GM21786 (cell line): Measurements from ENCODE around the gene RSPH6A.

Source experiments
- ATAC-seq: cut with Tn5 transposase; IDR thresholded peaks from one replicate; pipeline ENCODE4 v1.9.1; 2021; ENCODE audit not compliant: unreplicated experiment

Gene RSPH6A

DNA sequence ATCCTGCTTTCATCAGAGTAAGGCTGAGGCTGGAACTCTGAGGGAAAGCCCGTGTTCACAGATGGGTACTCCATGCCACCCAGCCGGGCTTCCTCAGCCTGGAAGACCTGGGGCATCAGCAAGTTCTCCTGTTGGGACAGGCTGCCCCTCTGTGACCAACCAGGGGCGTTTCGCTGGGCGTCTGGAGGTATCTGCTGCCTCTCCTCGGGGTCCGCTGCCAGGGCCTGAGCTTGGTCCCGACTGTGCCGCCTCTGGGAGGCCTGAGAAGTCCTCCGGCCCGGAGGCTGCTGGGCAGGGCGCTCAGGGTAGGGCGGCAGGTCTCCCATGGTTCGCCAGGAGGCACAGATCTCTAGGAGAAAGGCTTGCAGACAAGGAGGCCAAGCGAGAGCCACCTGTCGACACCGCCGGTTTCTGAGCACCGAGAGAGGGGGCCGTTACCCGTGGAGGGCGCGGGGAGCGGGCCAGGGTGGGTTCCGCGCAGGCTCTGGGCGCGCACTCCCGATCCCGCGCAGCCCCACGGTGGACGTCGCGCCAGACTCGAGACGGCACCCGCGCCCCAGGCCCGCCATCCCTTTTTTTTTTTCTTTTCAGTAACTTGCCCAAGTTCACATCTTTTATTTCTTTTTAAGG is at the start of gene RSPH6A:
RSPH6A (minus strand) TSS at position 458 of the 630 bp plus-strand sequence; CDS start at position 326, 132 bp downstream.
- no peak for ATAC-seq

DNA sequence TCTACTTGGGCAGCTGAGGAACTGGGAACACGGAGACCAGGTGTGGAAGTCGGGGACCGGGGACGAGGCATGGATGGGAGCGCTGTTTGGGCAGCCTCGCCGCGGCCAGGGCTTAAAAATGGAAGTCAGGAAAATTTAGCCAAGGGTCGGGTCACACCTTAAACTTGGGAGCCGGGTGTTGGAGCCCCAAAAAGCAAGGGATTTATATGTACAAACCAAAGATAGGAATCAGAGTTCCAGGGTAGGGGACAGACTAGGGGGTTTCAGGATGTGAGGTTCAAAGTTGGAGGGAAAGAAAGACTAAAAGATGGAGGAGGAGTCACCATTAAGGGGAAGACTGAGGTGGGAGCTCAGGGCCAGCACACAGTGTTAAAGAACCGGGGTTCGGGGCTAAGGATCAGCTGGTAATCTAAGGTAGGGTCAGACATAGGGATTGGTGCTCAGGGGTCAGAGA is 49.5 kb upstream of the RSPH6A start:
- ATAC-seq = no peak

DNA sequence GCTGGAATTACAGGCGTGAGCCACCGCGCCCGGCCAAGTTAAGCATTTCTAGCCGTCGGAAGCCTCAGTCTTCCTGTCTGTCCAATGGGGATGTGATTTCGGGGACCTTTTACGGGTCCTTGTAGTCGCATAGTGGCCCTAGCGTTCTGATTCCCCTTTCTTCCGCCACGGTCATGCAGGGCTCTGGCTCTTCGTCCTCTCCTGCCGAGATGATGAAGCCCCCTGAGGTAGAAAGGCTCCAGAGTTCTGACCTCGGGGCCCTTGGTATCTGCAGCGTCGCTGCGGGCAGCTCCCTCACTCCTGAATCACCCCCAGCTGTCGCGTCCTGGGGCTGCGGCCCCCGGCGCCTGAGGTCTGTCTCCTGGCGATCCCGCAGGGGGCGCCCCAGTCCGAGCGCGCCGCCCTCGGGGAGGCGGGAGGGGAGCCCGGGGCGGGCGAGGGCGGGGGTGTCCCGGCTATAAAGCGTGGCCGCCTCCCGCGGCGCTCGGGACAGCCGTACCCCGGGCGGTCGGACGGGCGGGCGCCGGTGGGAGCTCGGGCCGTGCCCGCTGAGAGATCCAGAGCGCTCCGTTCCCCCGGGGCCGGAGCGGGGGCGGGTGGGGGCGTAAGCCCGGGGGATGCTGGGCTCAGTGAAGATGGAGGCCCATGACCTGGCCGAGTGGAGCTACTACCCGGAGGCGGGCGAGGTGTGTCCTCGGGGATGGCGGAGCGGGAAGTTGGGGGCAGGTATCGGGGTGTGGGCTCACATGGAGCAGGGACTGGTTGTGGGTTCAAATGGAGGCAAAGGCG is 48.9 kb upstream of the RSPH6A start, which contains the start of gene FOXA3:
FOXA3 (plus strand) TSS at position 487 of the 789 bp plus-strand sequence; CDS start at position 618, 131 bp downstream.
- no peak for ATAC-seq

DNA sequence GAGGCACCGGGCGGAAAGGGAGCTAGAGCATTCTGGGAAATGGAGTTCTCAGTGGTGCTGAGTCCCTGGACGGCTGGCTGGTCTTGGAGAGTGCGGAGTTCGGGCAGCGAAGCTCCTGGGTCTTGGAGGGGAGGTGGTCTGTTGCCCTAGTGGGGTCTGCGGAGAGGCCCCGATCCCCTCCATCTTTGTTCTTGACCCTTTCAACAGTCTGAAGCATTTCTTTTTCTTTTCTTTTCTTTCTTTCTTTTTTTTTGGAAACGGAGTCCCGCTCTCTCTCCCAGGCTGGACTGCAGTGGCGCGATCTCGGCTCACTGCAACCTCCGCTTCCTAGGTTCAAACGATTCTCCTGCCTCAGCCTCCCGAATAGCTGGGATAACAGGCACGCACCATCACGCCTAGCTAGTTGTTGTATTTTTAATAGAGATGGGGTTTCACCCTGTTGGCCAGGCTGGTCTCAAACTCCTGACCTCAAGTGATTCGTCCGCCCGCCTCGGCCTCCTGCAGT is 48.3 kb upstream of the RSPH6A start:
- no peak for ATAC-seq

DNA sequence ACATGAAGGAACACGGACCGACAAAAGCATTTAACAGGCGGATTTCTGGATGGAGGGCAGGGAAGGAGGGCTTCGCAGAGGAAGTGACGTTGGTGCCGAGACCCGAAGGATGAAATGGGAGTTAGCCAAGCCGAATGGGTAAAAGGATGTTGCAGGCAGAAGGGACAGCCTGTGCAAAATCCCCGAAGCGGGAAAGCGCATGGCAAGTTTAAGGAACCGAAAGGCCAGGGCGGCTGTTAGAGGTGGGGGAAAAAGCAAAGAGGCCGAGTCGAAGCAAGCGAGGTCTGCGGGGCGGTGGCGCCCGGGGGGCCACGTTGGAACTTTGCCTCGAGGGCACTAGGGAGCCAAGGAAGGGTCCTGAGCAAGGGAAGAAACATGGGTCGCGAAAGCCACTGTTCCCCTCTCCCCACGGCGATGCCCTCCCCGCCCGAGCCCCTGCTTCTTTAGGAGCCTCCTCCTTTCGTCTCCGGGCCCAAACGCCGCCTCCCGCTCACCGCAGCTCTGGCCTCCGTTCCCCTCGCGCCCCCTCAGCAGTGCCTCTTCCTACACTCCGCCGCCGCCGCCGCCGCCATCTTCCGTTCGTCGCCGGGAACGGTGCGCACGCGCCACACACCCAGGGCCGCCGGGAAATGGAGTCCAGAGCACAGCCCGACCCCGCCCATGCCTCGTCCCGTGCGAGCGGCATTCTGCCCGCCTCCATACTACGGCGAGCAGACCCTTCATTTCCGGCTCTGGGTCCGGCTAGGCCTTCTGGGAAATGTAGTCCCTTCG is 47.6 kb upstream of the RSPH6A start, which contains the start of gene SYMPK:
SYMPK (minus strand) TSS at position 584 of the 771 bp plus-strand sequence. CDS start 8,652 bp downstream, outside the sequence.
- peak; percentile 80 for ATAC-seq

DNA sequence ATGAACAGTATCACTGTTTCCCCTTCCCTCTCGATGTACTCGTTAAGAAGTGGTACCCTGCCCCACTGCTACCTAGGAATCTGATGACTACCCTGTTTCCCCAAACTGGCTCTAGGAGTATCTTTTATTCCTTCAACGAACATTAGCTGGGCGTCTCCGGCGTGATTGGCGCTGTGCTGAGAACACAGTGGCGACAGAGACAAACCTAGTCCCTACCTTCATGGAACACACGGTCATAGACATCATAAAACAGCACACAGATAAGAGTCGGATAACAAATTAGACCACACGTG is 47.1 kb upstream of the RSPH6A start:
- no peak for ATAC-seq

DNA sequence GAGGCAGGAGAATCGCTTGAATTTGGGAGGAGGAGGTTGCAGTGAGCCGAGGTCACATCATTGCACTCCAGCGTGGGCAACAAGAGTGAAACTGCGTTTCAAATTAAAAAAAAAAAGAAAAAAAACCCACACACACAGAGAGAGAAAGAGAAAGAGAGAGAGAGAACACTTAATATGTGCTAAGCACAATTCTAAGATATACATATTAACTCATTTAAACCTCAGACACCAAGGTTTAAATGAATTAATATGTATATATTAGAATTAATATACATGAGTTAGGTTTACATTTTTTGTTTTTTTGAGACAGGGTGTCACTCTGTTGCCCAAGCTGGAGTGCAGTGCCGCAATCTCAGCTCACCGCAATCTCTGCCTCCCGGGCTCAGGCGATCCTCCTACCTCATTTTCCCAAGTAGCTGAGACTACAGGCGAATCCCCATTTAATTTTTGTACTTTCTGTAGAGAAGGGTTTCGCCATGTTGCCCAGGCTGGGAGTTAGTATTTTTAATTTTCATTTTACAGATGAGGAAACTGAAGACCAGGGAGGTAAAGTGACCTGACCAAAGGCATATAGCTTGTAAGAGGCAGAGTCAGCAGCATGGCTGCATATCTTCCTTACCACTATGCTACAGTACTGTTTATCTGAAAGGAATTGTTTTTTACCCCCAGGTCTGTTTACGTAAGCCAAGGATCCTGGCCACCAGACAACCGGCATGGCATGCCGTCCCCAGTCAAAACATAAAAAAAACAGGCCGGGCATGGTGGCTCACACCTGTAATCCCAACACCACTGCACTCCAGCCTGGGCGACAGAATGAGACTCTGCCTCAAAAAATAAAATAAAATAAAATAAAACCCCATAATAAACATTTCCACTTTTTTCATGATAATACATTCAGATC is 45.5 kb upstream of the RSPH6A start:
- no peak for ATAC-seq

DNA sequence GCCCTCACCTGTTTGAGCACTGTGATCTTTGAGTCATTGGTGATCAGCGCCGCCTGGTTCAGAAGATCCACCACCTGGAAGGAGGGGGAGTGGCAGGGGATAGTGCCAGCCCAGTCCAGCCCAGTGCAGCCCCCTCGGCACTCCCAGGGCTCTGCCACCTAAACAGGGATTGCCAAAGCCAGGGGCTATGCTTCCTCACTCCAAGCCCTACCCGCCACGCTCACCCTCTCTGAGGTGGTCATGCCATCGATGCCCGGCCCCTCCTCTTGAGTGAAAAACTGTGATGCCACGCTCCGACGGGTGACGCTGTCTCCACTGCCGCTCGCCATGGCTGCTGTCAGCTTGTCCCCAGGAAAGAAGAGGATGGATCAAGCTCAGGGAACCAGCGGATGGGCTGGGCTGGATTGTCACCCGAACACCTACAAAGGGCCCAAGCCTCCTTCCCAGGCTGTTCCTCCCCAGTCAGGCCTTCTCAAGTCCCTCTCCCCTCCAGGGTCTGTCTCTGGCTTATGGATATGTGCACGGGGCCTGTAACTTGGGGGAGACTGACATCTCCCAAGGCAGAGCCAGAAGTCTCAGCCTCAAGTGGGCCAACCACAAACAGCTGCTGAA is 39.2 kb upstream of the RSPH6A start:
- ATAC-seq = no peak

DNA sequence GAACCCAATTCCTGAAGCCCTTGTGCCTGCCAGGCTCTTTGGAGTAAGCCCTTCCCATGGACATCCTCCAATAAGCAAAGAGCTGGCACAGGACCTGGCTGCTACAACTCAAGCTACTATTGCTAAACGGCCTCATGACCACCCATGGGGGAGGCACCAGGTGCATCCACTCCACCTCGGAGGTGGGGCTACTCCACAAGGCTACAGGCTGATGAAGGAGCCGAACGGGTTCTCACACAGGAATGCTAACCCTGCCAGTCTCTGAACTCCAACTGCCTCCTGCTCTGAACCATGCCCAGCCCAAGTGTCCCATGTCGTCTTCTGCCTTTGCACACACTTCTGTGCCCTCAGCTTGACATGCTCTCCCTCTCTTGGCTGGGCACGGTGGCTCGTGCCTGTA is 37.9 kb upstream of the RSPH6A start:
- no peak for ATAC-seq

DNA sequence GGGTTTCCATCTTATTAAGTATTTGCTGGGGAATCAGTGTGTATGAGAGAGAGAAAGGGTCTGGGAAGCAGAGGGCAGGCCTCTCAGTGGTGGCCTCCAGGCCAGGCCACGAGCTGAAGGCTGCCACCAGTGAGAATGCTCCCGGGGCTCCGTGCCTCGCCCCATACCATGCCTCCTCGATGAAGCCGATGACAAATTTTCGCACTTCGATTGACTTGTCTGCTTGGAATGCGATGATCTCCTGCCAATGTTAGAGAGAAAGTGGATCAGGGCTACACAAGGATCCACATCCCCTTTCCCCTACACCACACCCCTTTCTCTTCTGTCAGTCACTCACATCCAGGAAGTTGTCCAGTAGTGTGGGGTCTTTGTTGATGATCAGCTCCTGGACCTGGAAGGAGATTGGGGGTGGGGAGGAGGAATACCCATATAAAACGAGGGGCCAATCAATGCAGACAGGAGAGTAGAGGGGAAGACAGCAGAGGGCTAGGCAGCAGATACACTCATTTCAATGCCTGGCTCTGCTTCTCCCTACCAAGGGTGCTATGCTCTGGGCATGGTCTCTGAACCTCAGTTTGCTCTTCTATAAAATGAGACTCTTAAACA is 37.1 kb upstream of the RSPH6A start:
- no peak for ATAC-seq

DNA sequence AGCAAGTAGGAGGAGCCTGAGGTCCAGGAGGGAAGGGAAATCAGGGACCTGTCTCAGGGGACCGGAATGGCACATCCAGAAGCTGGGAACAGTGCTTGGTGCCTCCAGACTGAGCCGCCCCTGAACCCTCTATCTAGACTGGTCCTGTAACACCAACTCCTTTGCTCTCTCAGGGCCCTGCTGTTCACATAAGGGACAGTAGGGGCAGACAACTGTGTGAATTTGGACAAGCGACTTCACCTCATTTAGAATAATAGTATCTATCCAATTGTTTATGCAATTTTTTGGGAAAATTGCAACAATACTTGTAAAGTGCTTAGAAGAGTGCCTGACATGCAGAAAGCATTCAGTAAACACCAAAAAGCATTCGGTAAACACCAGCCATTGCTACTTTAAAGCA is 33.8 kb upstream of the RSPH6A start:
- ATAC-seq = no peak

DNA sequence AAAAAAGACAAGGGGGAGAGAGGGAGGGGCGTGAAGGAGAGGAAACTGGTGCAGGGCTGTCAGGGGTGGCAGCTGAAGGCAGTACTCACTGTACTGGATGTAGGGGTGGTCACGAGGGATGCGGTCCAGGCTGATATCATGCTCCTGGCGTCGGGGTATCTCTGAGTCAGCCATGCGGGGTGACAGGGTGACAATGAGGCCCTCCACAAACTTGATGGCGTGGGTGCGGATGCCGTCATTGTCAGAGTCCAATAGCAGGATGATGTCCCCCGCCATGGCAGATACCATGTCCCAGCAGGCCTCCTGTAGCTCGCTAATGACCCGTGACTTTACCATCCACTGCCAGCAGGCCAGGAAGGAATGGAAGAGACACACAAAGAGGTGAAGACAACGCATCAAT is 32.6 kb upstream of the RSPH6A start:
- ATAC-seq = no peak

DNA sequence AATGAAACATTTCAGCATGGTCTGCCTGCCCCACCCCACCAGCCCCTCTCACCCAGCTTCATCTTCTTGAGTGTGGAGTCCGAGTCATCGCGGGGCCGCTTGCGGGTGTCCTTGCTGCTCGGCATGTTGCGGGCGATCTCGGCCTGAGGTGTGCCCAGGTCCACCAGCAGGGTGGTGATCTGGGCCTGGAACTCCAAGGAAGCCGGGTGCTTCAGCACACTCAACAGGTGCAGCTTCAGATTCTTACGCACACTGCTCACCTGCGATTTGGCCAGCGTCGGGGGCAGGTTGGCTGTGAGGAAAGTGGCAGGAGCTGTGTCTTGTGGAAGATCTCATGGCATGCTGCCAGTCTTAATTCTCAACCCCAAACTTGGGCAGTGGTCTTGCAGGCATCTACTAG is 27.1 kb upstream of the RSPH6A start:
- ATAC-seq = no peak

DNA sequence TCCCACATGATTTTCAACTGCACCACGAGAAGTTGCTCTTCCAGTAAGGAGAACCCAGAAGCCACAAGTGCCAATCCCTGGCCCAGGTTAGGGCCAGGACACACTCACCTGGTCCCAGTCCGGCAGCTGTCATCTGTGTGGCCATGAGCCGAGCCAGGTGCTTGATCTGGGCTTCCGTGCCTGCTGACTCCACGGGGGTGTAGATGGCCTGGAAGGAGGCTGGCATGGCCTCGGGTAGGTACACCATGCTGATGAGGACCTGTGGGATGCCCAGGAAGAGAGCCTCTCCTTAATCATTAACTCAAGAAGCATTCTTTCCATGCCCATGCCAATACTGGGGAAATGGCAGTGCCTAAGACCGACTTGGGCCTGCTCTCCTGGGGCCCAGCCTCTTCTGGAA is 19.9 kb upstream of the RSPH6A start:
- no peak for ATAC-seq

DNA sequence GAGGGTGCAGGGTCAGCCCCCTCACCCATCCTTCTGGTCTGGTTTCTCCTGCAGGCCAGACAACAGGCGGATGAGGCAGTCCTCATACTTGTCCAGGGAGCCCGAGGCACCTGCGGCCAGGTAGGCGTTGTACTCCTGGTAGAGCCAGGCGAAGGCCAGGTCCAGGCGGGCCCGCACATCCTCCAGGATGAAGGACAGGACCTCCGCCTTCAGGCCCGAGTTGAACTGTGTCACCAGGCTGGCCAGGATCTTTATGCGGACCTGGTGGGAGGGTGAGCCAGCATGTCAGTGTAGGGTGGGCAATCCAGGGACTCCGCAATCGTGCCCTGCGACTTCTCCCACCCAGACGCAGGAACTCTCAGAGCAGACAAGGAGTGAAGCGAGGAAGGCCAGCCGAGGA is 13.8 kb upstream of the RSPH6A start:
- ATAC-seq = no peak

DNA sequence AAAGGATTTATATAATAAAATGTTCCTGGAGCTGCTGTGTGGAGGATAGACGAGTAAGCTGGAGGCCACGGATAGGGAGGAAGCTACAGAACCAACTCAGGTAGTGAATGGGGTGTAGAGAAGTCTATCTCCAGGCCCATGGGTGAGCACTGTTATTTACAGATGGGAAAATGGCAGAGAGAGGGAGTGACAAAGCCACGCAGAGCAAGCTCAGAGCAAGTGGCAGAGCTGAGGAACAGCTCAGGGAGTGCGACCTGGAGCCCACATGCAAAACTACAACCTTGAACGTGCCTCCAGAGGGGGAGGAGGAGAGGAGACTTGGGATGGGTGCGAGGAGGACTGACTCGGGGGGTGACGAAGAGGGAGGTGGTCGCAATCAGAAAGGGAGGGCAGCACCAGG is 13.4 kb upstream of the RSPH6A start:
- no peak for ATAC-seq

DNA sequence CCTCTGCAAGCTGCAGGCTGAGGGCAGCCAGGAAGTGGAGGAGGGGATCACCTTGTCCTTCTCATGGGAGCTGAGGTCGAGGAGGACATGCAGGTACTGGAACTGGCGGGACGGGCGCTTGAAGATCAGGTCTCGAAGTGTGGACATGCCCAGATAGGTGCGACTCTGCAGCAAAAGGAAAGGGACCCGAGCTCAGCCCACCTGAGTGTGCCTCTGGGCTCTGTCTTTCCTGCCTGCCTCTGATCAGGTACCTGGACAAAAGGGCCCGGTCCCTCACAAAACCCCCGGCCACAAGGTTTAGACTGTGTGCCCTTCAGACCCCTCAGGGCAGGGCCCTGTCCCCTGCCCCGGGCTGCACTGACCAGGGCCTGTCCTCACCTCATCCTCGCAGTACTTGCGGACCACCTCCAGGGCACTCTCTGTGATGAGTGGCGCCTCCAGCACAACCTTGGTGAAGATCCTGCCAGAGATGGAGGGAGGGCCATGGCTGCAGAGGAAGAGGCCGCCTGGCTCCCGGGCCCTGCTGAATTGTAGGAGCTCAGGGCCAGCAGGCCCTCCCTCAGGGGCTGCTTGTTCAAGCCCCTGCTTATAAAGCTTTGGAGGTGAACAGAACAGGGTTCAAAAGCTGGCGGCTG is 12.5 kb upstream of the RSPH6A start:
- ATAC-seq = no peak

DNA sequence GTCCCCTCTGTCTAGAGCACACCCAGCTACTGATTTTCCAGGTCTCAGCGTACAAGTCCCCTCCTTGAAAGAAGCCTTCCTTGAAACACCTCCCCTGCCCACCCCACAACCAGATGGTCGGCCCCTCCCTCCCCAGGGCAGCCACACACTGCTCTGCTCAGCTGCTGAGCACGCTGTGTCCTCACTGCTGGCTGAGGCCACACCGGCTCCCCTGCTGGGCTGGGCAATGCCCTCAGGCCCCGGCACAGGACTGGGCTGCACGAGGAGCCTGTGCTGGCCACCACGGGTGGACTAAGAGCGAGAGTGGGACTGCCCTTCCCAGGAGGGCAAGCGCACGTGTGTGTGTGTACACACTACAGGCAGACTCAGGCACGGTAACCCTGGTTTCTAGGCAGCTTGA is 11.8 kb upstream of the RSPH6A start:
- ATAC-seq = no peak
